ENCODE measurements around the gene RANBP1.

GRCh38 chr22:20154602-20155187 is 38.8 kb downstream of the RANBP1 start:
- TF ChIP-seq POLR2AphosphoS5 (IDR thresholded peaks at IDR 0.05; ENCODE audit: borderline replicate concordance, low read depth, low read length) (no peak), EZH2 (IDR thresholded peaks at IDR 0.05) (no peak)

Measured in SK-N-MC (cell line).